Stimulated activated CD4-positive, alpha-beta T cell treated with anti-CD3 and anti-CD28 coated beads, Interleukin-4, amount 100 ng/mL, for 48 hours (primary cell): Measurements from ENCODE around the gene RB1.
A peak's percentile ranks its signal among the peaks of the same experiment; 100 is the strongest.

Experiments used
- DNase-seq, 2 donors: peaks; one replicate each; pipeline ENCODE4 v3.0.0-alpha.2; 2020; ENCODE audit warnings: low read depth in 2 of 2

The RB1 gene

DNA sequence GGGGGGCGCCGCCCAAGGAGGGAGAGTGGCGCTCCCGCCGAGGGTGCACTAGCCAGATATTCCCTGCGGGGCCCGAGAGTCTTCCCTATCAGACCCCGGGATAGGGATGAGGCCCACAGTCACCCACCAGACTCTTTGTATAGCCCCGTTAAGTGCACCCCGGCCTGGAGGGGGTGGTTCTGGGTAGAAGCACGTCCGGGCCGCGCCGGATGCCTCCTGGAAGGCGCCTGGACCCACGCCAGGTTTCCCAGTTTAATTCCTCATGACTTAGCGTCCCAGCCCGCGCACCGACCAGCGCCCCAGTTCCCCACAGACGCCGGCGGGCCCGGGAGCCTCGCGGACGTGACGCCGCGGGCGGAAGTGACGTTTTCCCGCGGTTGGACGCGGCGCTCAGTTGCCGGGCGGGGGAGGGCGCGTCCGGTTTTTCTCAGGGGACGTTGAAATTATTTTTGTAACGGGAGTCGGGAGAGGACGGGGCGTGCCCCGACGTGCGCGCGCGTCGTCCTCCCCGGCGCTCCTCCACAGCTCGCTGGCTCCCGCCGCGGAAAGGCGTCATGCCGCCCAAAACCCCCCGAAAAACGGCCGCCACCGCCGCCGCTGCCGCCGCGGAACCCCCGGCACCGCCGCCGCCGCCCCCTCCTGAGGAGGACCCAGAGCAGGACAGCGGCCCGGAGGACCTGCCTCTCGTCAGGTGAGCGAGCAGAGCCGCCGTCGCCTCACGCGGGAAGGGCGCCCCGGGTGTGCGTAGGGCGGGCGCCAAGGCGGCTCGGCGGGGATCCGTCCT, at the start of gene RB1:
Gene RB1 (plus strand): TSS at position 393 of the 784 bp plus-strand sequence. CDS start 162 bp downstream, at position 555.
- DNase-seq = peak; percentile 85 to 87

DNA sequence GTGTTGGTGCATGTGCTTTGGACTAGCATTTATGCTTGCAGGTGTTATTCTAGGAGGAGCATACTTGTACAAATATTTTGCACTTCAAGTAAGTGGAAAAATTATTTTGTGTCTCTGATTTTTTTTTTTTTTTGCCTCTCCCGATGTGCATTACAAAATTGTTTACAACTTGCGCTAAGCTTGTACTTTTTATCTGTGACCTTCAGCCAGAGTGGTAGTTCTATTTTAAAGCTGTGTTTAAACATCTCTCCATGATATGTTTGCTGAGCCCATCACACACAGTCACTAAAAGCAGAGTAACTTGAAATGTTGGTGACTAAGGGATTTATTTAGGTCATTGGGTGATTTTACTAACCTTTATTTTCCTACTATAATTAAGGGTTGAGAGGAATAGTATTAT, 49.7 kb upstream of the RB1 start:
- no peak for DNase-seq

GRCh38 chr13:48255090-48255489, 48.5 kb upstream of the RB1 start:
- DNase-seq = no peak

GRCh38 chr13:48255954-48256353, 47.6 kb upstream of the RB1 start:
- DNase-seq = no peak

DNA sequence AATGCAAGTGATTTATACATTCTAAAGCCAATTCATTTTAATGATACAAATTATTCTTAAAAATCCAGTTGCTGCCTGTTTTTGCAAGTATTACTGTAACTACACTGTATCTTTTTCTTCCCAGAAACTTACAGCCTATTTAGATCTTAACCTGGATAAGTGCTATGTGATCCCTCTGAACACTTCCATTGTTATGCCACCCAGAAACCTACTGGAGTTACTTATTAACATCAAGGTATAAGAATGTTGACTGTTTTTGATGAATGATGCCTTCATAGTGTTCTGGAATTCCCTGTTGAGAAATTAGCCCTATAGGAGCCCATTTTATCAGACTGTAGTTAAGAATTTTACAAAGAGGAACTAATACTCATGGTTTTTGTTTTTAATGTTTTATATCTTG, 45.5 kb upstream of the RB1 start:
- DNase-seq = no peak

- DNase-seq = no peak
Observed at GRCh38 chr13:48258430-48258829, 45.1 kb upstream of the RB1 start.

- no peak for DNase-seq
Observed at GRCh38 chr13:48260970-48261369, 42.6 kb upstream of the RB1 start.

GRCh38 chr13:48263196-48263595, 40.4 kb upstream of the RB1 start:
- DNase-seq = no peak

- no peak for DNase-seq
Observed at GRCh38 chr13:48264058-48264457, 39.5 kb upstream of the RB1 start.

DNA sequence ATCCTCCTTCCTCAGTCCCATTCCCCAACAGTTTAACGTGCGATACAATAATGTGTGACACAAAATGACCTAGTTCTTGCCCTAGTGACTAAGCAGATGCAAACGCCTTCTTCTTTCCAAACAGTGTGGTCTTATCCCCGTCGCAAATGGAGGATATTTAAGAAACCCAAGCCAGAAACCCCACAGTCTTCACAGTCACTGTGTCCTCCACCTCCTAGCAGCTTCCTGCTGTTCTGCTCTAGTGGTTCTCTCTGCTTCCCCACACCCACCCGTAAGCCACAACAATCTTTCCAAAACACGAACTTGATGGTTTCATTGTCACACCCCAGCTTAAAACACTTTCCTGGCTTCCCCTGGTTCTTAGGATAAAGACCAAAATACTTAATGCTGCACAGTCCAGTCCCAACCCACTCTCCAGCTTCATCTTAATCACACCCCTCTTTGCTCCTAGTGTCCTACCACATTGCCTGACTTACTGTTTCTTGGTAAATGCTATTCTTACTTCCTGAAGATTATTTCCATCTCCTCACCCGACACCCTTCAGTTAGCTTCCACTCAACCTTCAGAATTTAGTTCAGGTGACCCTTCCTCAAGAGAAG, 38.2 kb upstream of the RB1 start:
- peak in 1 of 2 donors; percentile 12 for DNase-seq

DNA sequence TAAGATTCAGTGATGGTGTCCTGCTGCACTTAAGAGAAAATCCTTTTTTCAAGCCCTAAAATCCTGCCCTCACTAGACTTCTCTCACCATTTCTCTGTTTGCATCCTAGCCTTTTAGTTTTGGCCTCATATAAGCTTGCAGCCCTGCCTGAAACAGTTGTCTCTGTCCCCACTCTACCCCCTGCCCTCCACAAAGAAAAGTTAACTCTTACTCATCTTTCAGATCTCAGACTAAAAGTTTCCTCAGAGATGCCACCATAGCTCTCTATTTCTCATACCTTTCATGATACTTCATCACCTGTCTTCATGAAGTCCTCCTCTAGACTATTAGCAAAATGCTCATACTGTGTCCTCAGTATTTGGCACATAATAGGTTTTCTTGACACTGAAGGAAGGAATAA, 37.4 kb upstream of the RB1 start:
- no peak for DNase-seq

DNA sequence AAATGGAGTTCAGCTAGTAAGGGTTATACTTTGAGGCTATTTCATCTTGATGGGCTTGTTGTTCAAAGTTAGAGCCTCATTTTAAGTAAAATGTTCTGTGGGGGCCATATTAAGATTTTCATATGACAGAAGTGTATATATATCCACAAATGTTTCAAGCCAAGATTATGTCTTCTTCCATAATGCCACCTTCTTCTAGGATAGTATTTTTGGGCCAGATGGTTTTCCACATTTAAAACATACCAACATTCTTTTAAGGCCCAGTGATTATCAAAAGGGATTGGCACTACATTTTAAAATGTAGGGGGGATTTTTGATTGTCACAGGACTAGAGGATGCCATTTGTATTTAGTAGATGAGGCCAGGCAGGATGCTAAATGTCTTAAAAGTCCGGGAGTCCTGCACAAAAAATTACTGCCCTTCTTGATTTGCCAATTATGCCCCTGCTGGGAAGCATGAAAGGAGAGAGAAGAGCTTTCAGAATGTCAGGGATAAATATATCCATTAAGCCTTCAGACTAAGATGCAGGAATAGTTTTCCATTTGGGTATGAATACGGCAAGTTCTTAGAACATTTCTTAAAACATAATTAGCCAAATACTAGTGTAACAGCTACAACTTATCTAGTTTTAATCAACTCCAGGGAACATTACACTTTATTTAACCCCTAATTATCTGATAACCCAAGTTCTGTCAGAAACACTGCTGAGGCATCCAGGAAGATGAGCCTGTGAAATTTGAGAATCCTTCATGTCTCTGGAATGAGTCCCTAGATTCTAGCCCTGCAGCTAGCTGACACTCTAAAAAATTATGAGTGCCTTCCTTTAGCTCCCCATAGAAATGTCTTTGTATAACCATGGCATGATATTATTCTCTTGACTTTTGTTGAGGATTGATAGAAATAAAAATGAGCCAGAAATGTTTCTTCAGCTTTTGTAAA, 36.6 kb upstream of the RB1 start:
- DNase-seq = no peak

DNA sequence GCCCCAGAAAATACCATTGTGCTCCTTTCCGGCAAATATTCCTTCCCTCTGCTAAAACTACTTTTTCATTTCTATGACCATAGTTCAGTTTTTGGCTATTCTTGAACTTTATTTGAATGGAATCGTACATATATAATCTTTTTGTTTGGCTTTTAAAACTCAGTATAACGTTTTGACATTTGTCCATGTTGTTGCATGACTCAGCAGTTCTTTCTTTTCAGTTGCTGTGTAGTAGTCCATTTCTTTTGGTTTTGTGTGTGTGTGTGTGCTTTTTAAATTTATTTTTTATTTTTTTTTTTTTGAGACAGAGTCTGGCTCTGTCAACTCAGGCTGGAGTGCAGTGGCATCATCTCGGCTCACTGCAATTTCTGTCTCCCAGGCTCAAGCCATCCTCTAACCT, 35.5 kb upstream of the RB1 start:
- DNase-seq = no peak

GRCh38 chr13:48273346-48273745, 30.2 kb upstream of the RB1 start:
- DNase-seq = no peak

- DNase-seq = no peak
Observed at GRCh38 chr13:48275507-48275906, 28.0 kb upstream of the RB1 start.

- DNase-seq = no peak
Observed at GRCh38 chr13:48278806-48279205, 24.7 kb upstream of the RB1 start.

GRCh38 chr13:48281556-48281955, 22.0 kb upstream of the RB1 start:
- DNase-seq = no peak

DNA sequence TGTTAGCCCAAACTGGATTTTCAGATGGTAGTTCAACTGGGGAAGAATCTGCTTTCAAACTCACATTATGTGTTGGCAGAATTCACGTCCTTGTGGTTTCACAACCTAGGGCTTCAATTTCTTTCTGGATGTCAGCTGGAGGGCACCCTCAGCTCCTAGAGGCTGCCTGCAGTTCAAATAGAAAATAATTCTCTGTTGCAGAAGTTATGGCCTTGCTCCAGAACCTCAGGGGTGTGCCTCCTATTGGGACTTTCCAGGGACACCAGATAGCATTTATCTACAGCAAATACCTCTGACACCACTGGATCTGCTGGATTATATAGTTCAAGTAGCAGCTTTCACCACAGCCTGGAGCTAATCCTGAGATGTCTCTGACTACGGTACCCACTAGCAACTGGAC, 11.8 kb upstream of the RB1 start:
- DNase-seq = no peak

DNA sequence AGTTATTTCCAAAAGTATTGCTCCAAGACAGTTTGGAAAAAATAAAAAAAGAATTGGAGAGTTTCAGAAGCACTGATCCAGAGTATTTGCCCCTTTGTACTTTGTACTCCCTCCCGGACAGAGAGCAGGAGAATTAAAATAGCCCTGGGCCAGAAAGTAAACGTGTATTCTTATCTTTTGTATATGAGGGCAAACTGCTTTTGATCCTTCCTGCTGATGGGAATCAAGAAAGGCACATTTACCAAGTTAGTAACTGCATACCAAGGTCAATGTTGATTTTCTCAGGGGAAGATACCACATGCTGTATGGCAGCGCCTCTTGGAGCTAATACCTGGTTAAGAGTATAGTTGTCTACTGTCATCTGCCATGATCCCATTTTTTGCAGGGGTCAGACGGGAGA, 10.9 kb upstream of the RB1 start:
- no peak for DNase-seq

DNA sequence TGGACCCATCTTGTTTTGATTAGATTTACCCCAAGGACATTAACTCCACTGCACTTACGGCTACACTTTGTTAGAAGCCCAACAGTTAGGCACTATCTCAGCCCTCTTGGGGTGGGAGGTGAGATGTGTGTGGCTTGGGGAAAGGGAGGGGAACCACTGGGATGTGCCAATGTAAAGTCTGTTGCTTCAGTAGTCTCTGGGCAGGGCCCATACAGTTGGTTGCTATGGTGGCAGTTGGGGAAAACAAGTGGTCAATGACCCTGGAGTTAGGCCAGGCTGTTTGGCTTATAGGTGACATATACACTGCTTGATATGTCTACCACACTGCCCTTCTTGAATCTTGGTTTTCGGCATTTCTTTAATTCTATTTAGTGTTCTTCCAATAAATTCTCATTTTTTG, 8.9 kb upstream of the RB1 start:
- DNase-seq = no peak

- DNase-seq = no peak
Observed at GRCh38 chr13:48295271-48295670, 8.3 kb upstream of the RB1 start.

DNA sequence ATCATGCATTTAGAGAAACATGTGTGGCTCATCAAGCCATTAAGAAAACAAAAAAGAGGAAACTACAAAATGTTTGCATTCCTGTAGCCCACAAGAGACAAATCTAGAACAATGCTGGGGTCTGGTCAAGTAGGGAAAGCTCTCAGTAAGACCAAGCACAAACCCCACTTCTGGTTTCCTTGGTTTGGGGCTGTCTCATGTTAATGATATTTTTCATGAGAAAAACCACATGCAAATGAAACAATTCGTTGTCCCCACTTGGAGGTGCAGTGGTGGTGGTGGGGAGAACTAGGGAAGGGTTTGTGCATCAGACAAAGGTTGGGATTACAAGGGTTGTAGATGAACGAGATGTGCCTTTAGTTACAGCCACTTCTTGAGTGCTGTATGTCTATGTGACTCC, 7.0 kb upstream of the RB1 start:
- no peak for DNase-seq
